HG02970 (cell line): ENCODE data around the gene ETV3.
"Not testable (repeated sequence)": the region's sequence is repeated elsewhere in the genome, so short reads cannot be mapped to it uniquely, and the experiment has no call there.

Experiments used
- ATAC-seq: cut with Tn5 transposase; IDR thresholded peaks from one replicate; pipeline ENCODE4 v1.9.1; 2021; ENCODE audit warnings: mild to moderate bottlenecking, moderate library complexity, moderate number of reproducible peaks; ENCODE audit not compliant: unreplicated experiment, low FRiP score

Gene ETV3

DNA sequence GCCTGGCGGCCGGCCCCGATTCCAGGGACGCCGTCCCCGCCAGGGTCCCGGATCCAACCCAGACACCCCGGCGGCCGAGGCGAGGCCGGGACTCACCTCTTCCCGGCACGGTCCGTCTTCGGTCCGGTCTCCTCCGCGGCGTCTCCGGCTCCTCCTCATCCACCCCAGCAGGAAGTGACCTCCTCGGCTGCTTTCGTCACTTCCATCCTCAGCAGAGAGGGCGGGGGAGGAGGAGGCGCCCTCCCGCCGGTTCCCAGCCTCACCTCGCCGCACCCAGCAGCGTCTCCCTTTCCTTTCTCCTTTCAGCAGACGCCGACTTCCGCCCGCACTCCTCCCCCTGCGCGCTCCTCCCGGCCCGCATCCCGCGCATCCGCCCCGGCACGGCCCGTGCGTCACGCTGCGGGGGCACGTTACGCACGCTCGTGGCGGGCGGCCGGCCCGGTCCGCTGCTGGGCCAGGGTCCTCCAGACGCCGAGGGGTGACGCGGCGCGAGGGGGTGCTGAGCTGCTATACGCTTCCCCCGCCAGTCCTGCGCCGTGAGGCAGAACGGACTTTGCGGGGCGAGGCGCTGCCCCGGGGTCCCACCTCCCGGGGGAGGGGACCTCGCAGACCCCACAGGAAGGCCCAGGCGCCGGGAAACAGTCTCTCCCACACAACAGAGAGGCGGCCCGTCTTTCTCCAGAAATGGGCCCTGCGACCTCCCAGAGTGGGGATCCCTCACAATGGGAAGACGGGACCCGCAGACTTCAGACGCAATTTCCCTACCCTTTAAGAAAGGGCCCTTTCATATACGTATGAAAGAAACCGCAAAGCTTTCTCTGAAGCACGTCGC is at the start of gene ETV3:
ETV3 (minus strand) TSS at position 176 of the 832 bp plus-strand sequence. CDS start 2,043 bp downstream, outside the sequence.
- peak; percentile 72 for ATAC-seq

DNA sequence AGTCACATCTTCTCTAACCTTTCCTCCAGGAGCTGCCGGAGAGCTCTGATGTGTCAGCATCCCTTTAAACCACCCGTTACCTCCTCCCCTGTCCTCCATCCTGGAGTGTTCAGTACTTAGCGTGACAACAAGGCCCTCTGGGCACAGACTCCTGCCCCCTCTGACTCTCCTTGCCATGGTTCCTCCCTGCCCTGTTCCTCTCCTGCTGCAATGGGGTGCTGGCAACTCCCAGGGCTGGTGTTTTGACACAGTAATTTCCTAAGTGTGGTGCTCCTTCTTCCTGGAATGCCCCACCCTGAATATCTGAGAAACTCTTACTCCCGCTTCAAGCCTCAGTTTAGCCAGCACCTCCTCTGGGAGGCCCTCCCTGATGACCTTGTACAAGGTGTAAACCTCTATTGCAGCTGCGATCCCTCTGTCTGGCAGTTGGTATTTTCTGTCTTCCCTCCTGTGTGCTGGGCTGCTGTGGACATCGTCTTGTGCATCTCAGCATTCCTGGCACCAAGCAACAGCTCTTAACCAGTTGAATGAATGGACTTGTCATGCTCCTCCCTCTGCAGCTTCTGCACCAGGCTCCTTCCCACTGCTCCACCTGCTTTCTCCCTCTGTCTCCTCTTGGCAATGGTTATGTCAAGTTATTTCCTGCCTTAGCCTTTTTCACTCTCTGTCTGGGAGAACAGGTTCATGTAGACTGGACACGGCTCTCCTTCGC is 48.2 kb upstream of the ETV3 start:
- ATAC-seq: no peak

DNA sequence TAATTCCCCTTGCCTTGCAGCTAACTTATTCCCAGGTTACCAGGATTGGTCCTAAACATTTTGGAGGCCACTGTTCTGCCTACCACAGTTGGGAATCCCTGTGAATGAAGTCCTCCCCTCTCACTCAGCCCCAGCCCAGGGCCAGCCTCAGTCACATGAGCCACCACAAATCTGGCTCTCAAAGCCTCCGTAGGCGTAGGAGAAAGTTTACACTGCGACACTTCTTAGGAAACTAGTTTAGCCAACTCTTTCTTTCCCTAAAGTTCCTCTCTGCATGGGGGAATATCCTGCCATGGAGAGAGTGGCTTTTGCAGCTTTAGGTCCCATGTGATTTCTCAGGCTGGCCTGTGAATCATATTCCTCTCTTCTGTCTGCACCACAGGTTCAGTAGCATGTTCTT is 45.7 kb upstream of the ETV3 start:
- ATAC-seq: no peak

DNA sequence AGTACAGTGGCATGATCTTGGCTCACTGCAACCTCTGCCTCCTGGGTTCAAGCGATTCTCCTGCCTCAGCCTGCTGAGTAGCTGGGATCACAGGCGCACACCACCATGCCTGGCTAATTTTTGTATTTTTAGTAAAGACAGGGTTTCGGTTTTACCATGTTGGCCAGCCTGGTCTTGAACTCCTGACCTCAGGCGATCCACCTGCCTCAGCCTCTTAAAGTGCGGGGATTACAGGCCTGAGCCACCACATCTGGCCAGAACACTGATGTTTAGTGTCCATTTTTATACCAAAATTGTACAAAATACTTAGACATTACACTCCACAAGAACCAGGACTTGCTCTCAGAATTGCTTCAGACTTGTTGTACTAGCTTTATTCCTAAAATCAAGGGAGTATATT is 44.2 kb upstream of the ETV3 start:
- ATAC-seq: not testable (repeated sequence)

DNA sequence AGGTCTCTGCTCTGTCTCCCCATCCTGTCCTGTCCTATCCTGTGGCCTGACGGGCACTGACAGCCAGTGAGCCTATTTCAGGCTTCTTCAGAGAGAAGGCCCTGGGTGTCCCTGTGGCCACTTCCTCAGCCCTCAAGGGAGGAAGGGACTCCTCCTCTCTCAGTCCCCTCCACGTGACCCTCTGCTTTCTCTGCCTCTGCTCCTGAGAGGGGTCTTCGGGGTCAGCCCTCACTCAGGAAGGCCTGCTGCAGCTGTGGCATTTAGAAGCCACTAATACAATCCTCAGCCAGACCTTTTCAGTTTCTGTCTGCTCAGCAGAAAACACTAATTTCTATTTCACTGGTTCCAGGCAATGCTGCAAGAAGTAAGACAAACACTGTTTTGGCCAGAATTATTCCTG is 43.6 kb upstream of the ETV3 start:
- ATAC-seq: no peak

DNA sequence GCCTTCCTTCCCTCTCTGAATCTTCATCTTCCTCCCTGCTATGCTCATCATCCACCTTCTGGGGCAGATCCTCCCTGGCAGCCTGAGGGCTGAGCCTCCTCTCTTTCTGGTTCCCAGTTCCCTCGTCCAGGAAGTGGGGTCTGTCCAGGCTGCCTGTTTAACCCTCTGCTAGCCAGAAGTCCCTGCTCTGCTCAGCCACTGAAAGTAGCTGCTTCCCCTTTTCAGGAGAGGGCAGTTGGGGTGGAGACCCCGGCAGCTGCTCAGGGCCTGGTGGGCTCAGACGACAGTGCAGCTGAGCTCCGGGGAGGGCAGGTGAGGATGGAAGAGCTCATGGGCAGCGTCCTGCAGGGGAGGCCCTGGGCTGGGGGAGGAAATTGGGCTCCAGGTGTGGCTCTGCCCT is 43.1 kb upstream of the ETV3 start:
- no peak for ATAC-seq

DNA sequence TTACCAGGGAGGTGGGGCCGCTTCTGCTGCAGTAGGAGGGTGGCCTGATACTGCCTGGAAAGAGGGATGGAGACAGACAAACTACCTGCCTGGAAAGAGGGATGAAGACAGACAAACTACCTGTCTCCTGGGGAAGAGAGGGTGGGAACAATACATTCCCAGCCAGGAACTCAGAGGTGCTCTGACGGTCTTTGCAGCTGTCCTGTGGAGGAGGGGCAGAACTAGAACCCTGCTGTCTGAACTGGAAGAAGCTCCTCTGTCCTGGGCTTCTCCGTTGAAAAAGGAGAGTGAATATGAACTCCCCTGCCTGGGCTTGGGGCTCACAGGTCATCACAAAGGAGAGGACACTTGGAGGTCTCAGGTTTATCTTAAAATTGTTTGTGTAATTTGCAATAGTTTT is 40.3 kb upstream of the ETV3 start:
- ATAC-seq: no peak

DNA sequence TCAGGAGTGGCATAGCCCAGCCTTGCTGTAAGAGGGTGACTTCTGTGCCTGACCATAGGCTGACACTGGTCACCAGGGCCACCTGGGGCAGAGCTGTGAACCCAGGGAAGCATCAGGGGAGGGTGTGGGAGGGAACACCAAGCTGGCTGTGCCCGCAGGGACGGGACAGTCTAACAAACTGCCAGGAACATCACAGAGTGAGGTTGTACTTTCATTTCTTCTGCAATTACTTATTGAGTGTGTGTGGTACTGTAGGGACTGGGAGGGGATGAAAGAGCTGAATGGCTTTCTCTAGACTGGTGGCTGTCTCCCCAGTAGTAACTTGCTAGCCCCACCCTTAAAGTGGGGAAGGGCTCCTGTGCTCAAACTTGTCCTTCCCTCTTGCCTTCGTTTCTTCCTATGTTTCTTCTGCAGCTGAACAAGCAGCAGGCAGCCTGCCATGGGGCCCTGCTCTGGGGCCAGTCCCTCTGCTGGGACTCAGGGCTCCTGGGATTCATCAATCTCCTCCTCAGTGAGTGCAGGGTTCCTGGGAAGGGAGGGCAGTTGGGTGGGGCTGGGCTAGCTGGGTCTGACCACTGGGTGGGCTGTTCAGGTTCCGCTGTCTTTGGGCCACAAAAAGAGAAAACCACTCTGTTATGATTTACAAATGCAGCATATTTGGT is 39.7 kb upstream of the ETV3 start:
- no peak for ATAC-seq

DNA sequence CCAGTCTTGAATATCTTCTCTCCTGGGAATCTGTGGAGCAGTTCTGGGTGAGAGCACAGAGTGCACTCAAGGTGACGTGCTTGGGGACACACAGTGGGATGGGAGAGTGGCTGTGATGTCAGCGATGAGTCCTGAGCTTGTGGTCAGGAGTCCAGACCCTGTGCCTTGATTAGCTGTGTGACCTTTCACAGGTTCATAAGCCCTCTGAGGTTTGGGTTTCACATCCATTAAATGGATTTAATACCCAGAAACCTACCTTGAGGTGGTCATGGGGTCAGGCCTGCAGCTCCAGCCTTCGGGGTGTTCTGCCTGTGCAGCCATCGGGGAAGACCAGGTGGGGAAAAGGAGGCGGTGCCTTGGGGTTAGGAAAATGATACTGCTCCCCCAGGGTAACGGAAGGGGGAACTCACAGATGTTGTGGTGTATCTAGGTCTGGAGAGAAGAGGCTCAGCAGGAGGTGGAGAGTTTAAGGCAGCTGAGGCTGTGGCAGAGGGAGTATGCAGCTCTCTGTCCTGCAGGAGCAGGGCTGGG is 38.5 kb upstream of the ETV3 start:
- no peak for ATAC-seq

DNA sequence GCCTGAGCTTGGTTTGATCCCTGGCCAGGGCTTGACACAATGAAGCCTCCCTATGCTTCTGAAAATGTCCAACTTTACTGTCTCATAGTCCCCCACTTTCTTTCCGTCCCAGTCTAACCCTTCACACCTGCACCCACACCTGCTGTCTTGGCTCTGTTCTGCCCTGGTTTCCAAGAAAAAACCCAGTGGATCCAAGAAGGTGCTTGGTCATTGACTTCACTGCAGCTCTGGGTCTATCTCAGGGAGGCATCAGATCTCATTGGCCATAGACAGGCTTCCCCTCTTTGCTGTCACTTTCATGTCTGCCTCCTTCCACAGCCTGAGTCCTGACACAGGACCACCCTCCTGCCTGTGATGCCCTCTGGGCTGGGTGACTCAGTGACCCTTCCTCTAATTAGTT is 37.8 kb upstream of the ETV3 start:
- no peak for ATAC-seq

DNA sequence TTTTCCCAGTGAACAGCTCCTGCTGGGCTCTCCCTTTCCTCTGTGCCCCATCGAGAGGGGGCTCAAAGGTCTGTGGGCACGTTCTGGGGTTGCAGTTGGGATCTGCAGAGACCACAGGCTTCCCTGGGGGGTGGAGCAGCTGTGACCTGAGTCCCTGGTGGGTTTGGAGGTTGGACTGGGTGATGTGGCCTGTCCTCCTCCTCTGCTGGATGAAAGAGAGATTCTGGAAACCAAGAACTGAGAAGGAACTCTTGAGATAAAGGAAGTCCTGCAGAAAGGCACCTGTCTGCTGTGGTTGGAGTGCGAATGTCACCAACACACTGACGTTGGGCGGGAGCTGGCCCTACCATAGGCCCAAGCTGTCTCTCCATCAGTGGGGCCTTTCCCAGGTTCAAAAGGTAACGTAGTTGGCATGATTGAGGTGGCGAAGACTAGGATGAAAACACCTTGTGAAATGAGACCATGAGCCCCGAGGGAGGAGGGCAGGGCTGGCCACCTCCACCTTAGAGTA is 35.8 kb upstream of the ETV3 start:
- ATAC-seq: no peak

DNA sequence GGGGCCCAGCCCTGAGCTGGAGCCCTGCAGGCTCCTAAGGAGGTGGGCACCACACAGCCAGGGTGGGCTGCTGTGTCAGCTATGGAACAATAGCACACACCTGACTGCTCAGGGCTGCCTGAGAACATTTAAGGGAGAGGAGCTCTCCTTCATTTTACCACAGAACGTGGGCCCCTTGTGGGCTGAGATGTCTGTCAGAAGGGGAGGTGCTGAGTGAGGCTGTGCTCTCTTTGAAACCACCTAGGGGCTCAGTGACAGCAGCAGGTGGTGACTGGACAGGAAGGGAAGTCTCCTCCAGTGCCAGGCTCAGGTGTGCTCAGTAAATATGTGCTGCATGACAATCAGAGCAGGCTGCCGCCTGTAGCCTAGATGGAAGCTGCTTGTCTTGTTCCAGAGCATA is 35.0 kb upstream of the ETV3 start:
- ATAC-seq: not testable (repeated sequence)

DNA sequence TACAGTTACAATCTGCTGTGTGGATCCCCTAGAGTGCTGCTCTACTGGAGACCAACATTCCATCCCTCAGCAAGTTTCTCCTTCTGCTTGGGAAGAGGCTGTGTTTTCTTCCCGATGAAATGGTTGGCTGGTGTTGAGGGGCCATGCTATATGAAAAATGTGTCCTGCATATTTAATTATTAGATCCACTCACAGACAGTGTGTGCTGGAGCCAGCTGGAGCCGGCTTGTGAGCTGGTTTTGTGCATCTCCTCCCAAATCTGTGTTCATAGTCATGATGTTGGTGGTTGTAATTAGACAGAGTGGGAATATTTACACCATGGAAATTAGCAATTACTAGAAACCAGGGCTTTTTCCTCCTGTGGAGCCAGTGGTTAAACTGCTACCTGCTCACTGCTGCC is 34.4 kb upstream of the ETV3 start:
- ATAC-seq: not testable (repeated sequence)

DNA sequence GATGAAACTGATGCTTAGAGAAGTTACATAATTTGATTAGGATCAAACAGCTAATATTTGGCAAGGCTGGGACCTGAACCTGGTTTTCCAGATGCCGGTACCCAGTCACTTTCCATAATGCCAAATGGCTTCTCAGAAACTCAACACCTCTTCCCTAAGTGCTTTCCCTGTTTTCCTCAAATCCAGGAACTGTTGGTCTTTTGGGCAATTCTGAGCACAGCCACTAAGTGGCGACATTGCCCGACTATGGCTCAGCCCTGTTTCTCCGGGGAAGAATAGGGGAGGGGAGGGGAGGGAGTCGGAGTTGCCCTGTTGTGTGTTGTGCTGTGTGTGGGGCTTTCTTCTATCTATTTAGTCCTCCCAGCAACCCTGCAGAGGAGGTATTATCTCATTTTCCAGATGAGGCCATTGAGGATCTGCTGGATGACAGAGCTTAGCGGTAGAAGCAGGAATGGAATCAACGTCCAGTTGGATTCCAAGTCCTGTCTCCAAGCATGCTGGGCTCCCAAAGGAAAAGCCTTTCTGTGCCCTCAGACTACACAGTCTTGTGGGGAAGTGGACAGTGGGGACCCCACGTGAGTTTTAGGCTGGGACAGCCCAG is 33.8 kb upstream of the ETV3 start:
- ATAC-seq: not testable (repeated sequence)

DNA sequence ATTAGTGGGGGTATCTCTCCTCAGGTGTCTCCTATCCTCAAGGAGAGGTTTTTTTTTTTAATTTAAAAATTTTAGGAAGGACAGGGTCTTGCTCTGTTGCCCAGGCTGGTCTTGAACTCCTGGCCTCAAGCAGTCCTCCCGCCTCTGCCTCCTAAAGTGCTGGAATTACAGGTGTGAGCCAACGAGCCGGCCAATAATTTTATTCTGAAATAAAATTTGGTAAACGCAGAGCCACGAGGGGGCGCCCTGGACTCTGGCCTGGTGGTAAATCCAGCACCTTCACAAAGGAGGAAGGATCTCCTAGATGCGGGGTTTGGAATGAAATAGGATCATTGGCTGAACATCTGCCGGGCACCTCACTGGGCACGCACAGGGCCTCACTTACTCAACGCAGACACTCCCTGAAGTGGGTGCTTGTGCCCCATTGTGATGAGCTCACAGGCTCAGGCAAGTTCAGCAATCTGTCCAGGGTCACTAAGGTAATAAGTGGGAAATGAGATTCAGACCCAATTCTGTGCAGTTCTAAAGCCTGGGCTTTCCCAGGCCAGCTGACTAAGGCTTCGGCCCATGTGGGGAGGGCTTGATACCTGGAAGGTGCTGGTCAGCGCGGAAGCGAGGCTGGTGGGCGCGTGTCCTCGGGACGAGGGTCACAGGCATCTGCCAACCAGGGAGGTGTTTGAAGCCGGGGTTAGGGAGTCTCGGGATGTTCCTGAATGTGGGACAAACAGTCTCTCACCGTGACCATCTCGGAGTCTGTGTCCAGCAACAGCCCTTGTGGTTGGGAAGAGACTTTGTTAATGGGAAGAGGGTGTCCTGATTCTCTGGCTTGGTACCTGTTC is 32.7 kb upstream of the ETV3 start:
- no peak for ATAC-seq

DNA sequence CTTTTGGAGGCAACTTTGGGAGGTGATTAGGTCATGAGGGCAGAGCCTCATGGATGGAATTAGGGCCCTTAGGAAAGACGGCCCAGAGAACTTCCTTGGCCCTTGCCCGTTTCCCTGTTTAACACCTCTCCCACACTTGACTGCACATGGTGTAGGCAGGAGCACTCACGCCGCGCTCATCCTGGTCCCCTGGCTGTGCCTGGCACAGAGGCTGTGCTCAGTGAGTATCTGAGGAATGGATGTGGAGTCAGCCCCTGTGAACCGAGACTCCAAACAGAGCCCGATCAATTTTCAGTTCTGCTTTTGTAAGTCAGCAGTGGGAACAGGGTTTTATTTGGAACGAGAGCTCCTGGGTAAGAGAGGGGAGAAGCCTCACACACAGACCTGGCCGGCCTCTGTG is 29.8 kb upstream of the ETV3 start:
- no peak for ATAC-seq

DNA sequence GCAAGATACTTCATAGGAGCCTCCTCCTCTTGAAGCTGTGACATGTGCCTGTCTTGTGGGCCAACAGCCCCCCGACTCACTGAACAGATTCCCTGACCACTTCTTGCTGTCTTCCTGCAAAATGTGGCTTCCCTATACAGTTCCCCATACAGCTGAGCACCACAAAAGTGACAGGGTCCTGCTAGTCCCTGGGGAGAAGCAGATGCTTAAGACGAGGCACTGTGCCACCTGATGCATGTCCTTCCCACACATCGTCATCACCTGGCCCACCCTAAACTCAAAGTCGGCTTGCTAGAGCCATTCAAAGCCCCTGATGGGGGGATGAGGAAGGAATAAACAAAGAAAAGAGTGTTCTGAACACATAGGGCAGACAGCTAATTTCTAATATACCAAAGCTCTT is 29.2 kb upstream of the ETV3 start:
- no peak for ATAC-seq

DNA sequence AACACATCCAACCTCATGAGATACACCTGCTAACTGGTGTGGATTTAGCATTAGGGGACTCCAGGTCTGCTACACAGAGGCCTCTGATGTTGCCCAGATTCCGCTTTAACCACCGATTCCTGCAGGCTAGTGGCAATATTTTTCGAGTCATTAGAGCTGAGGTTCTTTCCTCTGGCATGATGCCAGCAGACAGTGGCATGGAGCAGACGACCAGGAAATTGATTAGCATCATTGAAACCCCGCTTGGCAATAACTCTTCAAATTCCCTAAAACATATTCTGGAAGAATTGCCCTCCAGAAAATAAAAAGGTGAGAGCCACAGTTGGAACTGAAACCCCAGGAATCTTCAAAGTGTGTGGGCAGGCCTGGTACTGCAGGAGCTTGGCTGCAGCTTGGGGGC is 28.4 kb upstream of the ETV3 start:
- no peak for ATAC-seq

DNA sequence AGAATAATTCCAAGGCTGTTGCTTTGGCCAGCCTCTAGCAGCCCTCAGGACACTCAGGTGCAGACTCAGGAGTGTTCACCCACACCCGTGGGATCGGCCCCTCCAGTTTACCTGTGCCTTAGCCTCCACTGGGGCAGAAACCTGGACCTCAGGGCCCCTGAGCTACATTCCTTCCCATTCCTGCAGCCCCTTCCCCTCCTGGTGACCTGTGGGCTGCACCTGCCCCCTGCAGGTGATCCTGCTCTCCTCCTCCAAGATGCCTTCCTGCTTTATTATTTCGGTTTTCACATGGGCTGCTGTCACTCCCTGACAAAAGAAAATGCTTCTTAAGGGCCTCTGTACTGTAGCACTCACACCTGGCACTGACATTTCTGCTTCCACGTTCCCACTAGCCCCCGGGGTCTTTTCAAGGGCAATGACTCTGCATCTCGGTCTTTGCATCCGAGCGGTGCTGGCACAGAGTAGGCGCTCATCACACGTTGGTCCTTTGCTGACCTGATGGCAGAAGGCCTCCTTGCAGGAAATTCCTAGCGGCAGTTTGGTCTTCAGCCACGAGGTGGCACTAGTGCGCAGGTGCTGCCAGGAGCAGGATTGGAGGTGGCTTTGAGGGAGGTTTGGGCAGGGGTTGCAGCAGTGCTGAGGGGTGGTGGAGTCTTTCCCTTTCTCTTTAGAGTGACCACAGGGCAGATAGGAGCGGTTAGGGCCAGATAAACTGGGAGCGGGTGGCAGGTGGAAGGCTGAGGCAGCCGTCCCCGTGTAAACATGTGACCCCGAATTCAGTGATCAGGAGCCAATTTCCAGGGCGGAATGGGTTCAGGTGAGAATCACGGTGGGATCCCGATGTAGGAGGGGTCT is 25.3 kb upstream of the ETV3 start:
- ATAC-seq: no peak
